IPS-11a (cell line): ENCODE results near the gene BTN2A1.
"Not testable (repeated sequence)": the region's sequence is repeated elsewhere in the genome, so short reads cannot be mapped to it uniquely, and the experiment has no call there.

Experiments used
- H3K4me3 ChIP-seq: one replicate; pipeline ENCODE4 v1.5.1; 2013; ENCODE audit warnings: low read depth, low read length, control low read depth

BTN2A1 gene

GRCh38 chr6:26489996-26490964 is 32.5 kb downstream of the BTN2A1 start:
- H3K4me3 ChIP-seq: no peak overlapping the region

GRCh38 chr6:26491604-26492003 is 33.8 kb downstream of the BTN2A1 start:
- H3K4me3 ChIP-seq: no peak overlapping the region

DNA sequence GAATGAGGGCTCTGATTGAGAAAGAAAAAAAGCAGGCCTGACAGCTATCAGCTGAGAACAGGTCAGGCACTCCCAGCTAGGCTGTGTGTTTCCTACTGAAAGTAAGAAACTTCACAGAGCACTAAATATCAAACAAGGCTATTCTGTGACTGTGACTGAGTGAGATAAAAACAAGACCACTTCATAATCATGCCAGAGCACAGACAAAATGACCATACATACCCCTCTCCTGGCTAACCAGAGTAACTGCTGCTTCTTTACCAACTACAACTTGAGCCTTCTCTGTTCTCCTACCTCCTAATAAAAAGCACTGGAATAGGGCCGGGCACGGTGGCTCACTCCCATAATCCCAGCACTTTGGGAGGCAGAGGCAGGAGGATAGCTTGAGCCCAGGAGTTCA is 35.5 kb downstream of the BTN2A1 start:
- H3K4me3 ChIP-seq: no peak overlapping the region

- no peak overlapping the region for H3K4me3 ChIP-seq
Observed at GRCh38 chr6:26494117-26494516, 36.4 kb downstream of the BTN2A1 start.

- no peak overlapping the region for H3K4me3 ChIP-seq
Observed at GRCh38 chr6:26495281-26495680, 37.5 kb downstream of the BTN2A1 start.

- no peak overlapping the region for H3K4me3 ChIP-seq
Observed at GRCh38 chr6:26497610-26498009, 39.9 kb downstream of the BTN2A1 start.

- no peak within 1 kb of the TSS for H3K4me3 ChIP-seq
Observed at GRCh38 chr6:26500102-26500501, 42.3 kb downstream of the BTN2A1 start, which contains the start of gene BTN1A1. BTN1A1 (plus strand) TSS chr6:26500303; CDS start chr6:26501287, 984 bp downstream.

DNA sequence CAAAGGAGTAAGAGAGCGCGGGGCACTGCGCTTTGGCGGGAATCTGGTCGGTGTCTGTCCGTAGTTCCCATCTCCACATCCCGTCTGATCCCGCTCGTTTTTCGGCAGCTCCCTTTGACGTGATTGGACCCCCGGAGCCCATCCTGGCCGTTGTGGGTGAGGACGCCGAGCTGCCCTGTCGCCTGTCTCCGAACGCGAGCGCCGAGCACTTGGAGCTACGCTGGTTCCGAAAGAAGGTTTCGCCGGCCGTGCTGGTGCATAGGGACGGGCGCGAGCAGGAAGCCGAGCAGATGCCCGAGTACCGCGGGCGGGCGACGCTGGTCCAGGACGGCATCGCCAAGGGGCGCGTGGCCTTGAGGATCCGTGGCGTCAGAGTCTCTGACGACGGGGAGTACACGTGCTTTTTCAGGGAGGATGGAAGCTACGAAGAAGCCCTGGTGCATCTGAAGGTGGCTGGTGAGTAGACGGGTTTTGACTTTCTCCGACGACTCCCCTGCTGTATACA is 43.8 kb downstream of the BTN2A1 start:
- H3K4me3 ChIP-seq: peak overlapping the region; percentile 30

DNA sequence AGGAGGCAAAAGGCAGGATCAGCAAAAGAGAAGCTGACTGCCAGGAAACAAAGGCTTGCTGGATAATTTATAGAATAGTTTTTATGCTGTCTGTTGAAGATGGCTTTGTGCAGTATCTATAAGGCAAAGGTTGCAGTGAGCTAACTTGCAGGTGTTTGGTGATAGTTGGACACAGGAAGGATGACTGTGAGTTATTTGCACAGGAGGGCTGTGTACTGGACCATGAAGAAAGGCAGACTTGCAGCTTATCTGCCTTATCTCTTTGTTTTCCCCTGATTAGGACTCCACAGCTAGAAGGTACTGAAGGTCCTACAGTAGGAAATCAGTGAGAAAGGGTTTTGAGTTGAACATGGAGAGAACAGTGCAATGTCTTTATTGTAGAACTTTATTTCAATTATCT is 44.4 kb downstream of the BTN2A1 start:
- no peak overlapping the region for H3K4me3 ChIP-seq

DNA sequence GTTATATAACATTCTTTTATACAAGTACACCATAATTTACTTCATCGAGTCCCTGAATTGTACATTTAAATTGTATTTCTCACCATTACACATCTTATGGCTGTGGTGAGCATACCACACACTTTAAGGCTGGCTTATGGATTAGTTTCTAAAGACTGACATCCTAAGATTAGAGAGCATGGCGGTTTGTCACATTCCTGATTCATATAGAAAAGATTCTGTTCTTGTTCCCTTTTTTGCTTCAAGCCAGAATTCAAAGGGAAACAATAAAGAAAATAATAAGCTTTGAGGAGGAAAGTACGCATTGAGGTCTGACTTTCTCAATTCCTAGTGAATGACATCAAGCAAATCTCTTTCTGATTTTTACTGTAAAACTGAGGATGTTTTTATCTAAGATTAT is 44.9 kb downstream of the BTN2A1 start:
- no peak overlapping the region for H3K4me3 ChIP-seq

DNA sequence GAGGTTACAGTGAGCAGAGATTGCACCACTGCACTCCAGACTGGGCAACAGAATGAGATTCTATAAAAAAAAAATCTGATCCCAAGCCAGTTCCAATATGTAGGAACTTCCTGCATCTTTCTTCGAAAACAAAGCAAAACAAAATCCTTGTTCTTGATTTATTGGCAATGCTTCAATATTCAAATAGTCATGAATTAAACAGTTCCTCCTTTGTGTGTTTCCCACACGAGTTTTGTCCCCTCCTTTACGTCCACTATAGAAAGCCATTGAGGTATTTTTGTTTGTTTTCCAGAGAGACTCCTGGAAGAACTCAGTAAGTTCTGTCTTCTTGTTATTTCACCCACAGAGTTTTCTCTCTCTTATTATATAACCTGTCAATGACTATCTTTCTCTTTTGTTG is 49.9 kb downstream of the BTN2A1 start:
- H3K4me3 ChIP-seq: no peak overlapping the region

DNA sequence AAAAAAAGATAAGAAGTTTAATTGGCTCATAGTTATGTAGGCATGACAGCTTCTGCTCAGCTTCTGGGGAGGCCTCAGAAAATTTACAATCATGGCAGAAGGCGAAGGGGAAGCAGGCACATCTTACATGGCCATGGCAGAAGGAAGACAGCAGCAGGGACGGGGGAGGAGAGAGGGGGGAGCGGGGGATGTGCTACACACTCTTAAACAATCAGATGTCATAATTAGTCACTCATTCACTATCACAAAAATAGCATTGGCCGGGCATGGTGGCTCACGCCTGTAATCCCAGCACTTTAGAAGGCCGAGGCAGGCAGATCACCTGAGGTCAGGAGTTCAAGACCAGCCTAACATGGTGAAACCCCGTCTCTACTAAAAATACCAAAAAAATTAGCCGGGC is 53.3 kb downstream of the BTN2A1 start:
- not testable (repeated sequence) for H3K4me3 ChIP-seq

DNA sequence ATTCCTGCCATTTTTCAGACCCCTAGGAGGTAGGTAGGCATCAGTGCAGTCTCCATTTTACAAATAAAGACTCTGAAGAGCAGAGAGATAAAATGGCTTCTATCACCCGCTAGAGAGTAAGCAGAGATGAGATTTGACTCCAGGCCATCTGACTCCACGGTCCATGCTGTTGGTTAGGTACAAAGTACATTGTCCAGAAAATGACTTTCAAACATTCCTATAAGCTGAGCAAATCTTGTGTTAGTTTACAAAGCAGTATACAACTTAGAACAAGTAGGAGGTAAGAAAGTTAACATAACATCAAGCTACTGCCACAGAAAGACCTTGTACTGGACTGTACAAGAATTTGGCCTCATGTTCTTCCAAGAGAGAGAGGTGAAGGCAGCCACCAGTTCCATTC is 57.2 kb downstream of the BTN2A1 start:
- no peak overlapping the region for H3K4me3 ChIP-seq

DNA sequence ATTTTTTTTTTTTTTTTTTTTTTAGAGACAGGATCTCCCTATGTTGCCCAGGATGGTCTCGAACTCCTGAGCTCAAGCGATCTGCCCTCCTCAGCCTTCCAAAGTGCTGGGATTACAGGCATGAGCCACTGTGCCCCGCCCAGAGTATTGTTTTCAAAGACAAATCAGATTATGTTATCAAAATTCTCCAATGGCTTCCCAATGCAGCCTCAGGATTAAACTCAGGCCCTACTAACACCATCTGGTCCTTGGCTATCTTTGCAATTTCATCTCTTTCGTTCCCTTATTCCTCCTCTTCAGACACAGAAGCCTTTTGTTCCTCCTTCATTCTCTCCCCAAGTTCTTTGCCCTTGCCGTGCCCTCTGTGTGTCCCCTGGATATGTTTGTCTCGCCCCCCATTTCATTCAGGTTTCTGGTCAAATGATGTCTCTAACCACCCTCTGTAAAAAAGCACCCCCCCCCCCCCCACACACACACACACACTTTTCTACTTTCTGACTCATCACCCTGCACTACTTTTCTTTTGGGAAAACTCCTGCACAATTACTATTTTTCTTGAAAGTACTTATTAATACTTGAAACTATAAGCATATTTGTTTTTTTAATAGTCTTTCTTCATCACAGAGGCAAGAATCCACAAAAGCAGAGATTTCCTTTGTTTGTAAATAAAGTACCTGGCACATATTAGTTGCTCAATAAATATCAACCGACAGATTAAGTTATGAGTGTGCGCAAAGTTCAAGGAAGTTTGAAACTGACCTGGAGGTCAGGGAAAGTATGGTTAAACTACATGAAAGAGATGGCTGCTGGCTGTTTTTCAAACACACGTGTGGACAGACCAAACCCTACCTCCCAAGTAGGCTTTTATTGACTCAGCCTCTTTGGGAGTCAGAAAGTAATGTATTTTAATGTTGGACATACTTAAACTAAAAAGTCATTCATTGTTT is 59.0 kb downstream of the BTN2A1 start:
- H3K4me3 ChIP-seq: no peak overlapping the region
